GM23338 (cell line): ENCODE measurements around the gene COL20A1. TPM values are rescaled to one million over a fixed set of nuclear protein-coding genes. Genes with fewer than 3 reads are reported as not detected.

ENCODE experiments used
- CREB1 ChIP-seq: fragments of 250-450 bp; sonication (Bioruptor Pico); IDR thresholded peaks from 2 replicates; pipeline ENCODE4 v1.5.0; 2020; ENCODE audit warnings: low read depth, mild to moderate bottlenecking, moderate library complexity
- JUNB ChIP-seq: IDR thresholded peaks from one replicate; pipeline ENCODE4 v1.6.1; 2016; ENCODE audit warnings: antibody characterized with exemption; ENCODE audit not compliant: unreplicated experiment
- POLR2AphosphoS5 ChIP-seq: IDR thresholded peaks from 2 replicates; pipeline ENCODE4 v1.6.1; 2016; ENCODE audit warnings: antibody characterized with exemption, low read depth
- REST ChIP-seq: IDR thresholded peaks from one replicate; pipeline ENCODE4 v1.6.1; 2018; ENCODE audit warnings: antibody characterized with exemption; ENCODE audit not compliant: unreplicated experiment
- STAT1 ChIP-seq: IDR thresholded peaks from one replicate; pipeline ENCODE4 v1.6.1; 2016; ENCODE audit warnings: antibody characterized with exemption; ENCODE audit not compliant: unreplicated experiment
- ZNF114 ChIP-seq: fragments of 250-450 bp; sonication (Bioruptor Pico); IDR thresholded peaks from 2 replicates; pipeline ENCODE4 v1.5.0; 2020; ENCODE audit warnings: mild to moderate bottlenecking, moderate library complexity
- ZNF331 ChIP-seq: fragments of 250-450 bp; sonication (Bioruptor Pico); IDR thresholded peaks from 2 replicates; pipeline ENCODE4 v1.5.0; 2020; ENCODE audit warnings: low read depth, mild to moderate bottlenecking, moderate library complexity
- ZNF462 ChIP-seq: fragments of 250-450 bp; sonication (Bioruptor Pico); IDR thresholded peaks from 2 replicates; pipeline ENCODE4 v1.5.0; 2020; ENCODE audit warnings: mild to moderate bottlenecking, moderate library complexity
- polyA plus RNA-seq: library from polyadenylated mRNA; unstranded; fragments of >200 nt; fragmentation: Nextera tagmentation; extraction: Ambion mirVana; gene quantifications from 2 replicates; pipeline ENCODE4 v1.2.1, GENCODE V29; 2016
- total RNA-seq: library from RNA; depleted of rRNA; stranded (reverse); fragments of >200 nt; shearing (Covaris generic); gene quantifications from 2 replicates; pipeline ENCODE4 v1.2.3, GENCODE V29; 2014

COL20A1 gene
- total and polyA plus RNA-seq, 2 experiments from 2014 or later, result 0.28 to 0.79 TPM

- TF ChIP-seq ZNF462, result no peak
- TF ChIP-seq REST, result no peak
- no peak for TF ChIP-seq JUNB
- TF ChIP-seq CREB1 (CRISPR knock-in tag), result no peak
- no peak for TF ChIP-seq ZNF331 (CRISPR knock-in tag)
- TF ChIP-seq STAT1, result no peak
- TF ChIP-seq ZNF114, result no peak
- no peak for TF ChIP-seq POLR2AphosphoS5
These were observed 72.8 kb downstream of the COL20A1 start (continued) for GRCh38 chr20:63365601-63366389.
